GM23338 (cell line): ENCODE results near the gene SMIM45.
A peak's percentile ranks its signal among the peaks of the same experiment; 100 is the strongest.

ENCODE experiments used
- ATAC-seq: fragments of 200-7000 bp; cut with Tn5 transposase; 3 replicates; pipeline ENCODE4 v1.9.1; 2020
- DNase-seq: peaks from one replicate; pipeline ENCODE4 v3.0.0-alpha.2; 2015; ENCODE audit warnings: low spot score
- H2AFZ ChIP-seq: fragments of 200-600 bp; sonication (generic); 2 replicates; pipeline ENCODE4 v1.8.0; 2016; ENCODE audit warnings: antibody characterized with exemption, mild to moderate bottlenecking, moderate library complexity
- H3F3A ChIP-seq: fragments of 200-600 bp; sonication (generic); replicated peaks from 2 replicates; pipeline ENCODE4 v1.8.0; 2017; ENCODE audit warnings: antibody characterized with exemption, mixed run types, low read depth
- H3K27ac ChIP-seq: fragments of 200-600 bp; sonication (generic); 2 replicates; pipeline ENCODE4 v1.6.1; 2016; ENCODE audit warnings: low read depth
- H3K27me3 ChIP-seq: fragments of 200-600 bp; sonication (generic); 2 replicates; pipeline ENCODE4 v1.8.0; 2016; ENCODE audit warnings: mild to moderate bottlenecking, mixed run types, moderate library complexity; ENCODE audit not compliant: insufficient read depth
- H3K36me3 ChIP-seq: fragments of 200-600 bp; sonication (generic); 2 replicates; pipeline ENCODE4 v1.8.0; 2016; ENCODE audit warnings: mild to moderate bottlenecking; ENCODE audit not compliant: insufficient read depth
- H3K4me1 ChIP-seq: fragments of 200-600 bp; sonication (generic); 2 replicates; pipeline ENCODE4 v1.8.0; 2016; ENCODE audit warnings: mild to moderate bottlenecking, moderate library complexity; ENCODE audit not compliant: insufficient read depth
- H3K4me2 ChIP-seq: fragments of 200-600 bp; sonication (generic); 2 replicates; pipeline ENCODE4 v1.7.1; 2017; ENCODE audit warnings: mixed run types
- H3K4me3 ChIP-seq: fragments of 200-600 bp; sonication (generic); 2 replicates; pipeline ENCODE4 v1.6.1; 2016; ENCODE audit warnings: mixed run types
- H3K79me2 ChIP-seq: fragments of 200-600 bp; sonication (generic); replicated peaks from 2 replicates; pipeline ENCODE4 v1.8.0; 2017; ENCODE audit warnings: mild to moderate bottlenecking; ENCODE audit not compliant: insufficient read depth
- H3K9me2 ChIP-seq: fragments of 200-600 bp; sonication (generic); 2 replicates; pipeline ENCODE4 v1.8.0; 2017; ENCODE audit not compliant: insufficient read depth
- H4K20me1 ChIP-seq: fragments of 200-600 bp; sonication (generic); replicated peaks from 2 replicates; pipeline ENCODE4 v1.8.0; 2017; ENCODE audit warnings: mild to moderate bottlenecking; ENCODE audit not compliant: insufficient read depth
- H3K27ac Mint-ChIP-seq: 2 replicates; pipeline ENCODE4 v1.8.0; 2020; ENCODE audit warnings: inconsistent platforms, mild to moderate bottlenecking, moderate library complexity, mixed read lengths
- H3K27me3 Mint-ChIP-seq: 3 replicates; pipeline ENCODE4 v1.8.0; 2022; ENCODE audit warnings: low read depth, mild to moderate bottlenecking, moderate library complexity, mixed read lengths, inconsistent platforms; ENCODE audit not compliant: insufficient read depth, poor library complexity
- H3K36me3 Mint-ChIP-seq: 3 replicates; pipeline ENCODE4 v1.8.0; 2021; ENCODE audit warnings: low read depth, mild to moderate bottlenecking, inconsistent platforms, moderate library complexity, mixed read lengths
- H3K4me1 Mint-ChIP-seq: 3 replicates; pipeline ENCODE4 v1.8.0; 2020; ENCODE audit warnings: mild to moderate bottlenecking, inconsistent platforms, mixed read lengths
- H3K4me3 Mint-ChIP-seq: 3 replicates; pipeline ENCODE4 v1.8.0; 2021; ENCODE audit warnings: moderate library complexity, mild to moderate bottlenecking, inconsistent platforms, mixed read lengths
- H3K9me3 Mint-ChIP-seq: 3 replicates; pipeline ENCODE4 v1.8.0; 2020; ENCODE audit warnings: moderate library complexity, mild to moderate bottlenecking, inconsistent platforms, mixed read lengths
- CREB1 ChIP-seq: fragments of 250-450 bp; sonication (Bioruptor Pico); IDR thresholded peaks from 2 replicates; pipeline ENCODE4 v1.5.0; 2020; ENCODE audit warnings: low read depth, mild to moderate bottlenecking, moderate library complexity
- CTCF ChIP-seq, 2 experiments: fragments of 200-600 bp in 1 of 2; sonication (generic) in 1 of 2; conservative IDR thresholded peaks; 2 replicates each; pipeline versions ENCODE4 v1.5.1 to v1.6.1; 2016 to 2017; ENCODE audit warnings: antibody characterized with exemption in 2 of 2, low read depth in 2 of 2, mild to moderate bottlenecking in 2 of 2, moderate library complexity in 1 of 2
- EZH2phosphoT487 ChIP-seq: fragments of 200-600 bp; sonication (generic); IDR thresholded peaks from one replicate; pipeline ENCODE4 v1.8.1; 2018; ENCODE audit warnings: antibody characterized with exemption; ENCODE audit not compliant: unreplicated experiment
- NANOG ChIP-seq: IDR thresholded peaks from 2 replicates; pipeline ENCODE4 v1.6.1; 2016; ENCODE audit warnings: antibody characterized with exemption, borderline replicate concordance
- POLR2AphosphoS5 ChIP-seq: IDR thresholded peaks from 2 replicates; pipeline ENCODE4 v1.6.1; 2016; ENCODE audit warnings: antibody characterized with exemption, low read depth
- STAT1 ChIP-seq: IDR thresholded peaks from one replicate; pipeline ENCODE4 v1.6.1; 2016; ENCODE audit warnings: antibody characterized with exemption; ENCODE audit not compliant: unreplicated experiment
- ZNF114 ChIP-seq: fragments of 250-450 bp; sonication (Bioruptor Pico); IDR thresholded peaks from 2 replicates; pipeline ENCODE4 v1.5.0; 2020; ENCODE audit warnings: mild to moderate bottlenecking, moderate library complexity
- ZNF331 ChIP-seq: fragments of 250-450 bp; sonication (Bioruptor Pico); IDR thresholded peaks from 2 replicates; pipeline ENCODE4 v1.5.0; 2020; ENCODE audit warnings: low read depth, mild to moderate bottlenecking, moderate library complexity
- TF ChIP-seq, protein P1 (sequence below): IDR thresholded peaks from one replicate; pipeline ENCODE4 v1.6.1; 2018; ENCODE audit warnings: antibody characterized with exemption; ENCODE audit not compliant: unreplicated experiment
- TF ChIP-seq, protein P2 (sequence below): IDR thresholded peaks from 2 replicates; pipeline ENCODE4 v1.6.1; 2016; ENCODE audit warnings: antibody characterized with exemption

Gene SMIM45

DNA sequence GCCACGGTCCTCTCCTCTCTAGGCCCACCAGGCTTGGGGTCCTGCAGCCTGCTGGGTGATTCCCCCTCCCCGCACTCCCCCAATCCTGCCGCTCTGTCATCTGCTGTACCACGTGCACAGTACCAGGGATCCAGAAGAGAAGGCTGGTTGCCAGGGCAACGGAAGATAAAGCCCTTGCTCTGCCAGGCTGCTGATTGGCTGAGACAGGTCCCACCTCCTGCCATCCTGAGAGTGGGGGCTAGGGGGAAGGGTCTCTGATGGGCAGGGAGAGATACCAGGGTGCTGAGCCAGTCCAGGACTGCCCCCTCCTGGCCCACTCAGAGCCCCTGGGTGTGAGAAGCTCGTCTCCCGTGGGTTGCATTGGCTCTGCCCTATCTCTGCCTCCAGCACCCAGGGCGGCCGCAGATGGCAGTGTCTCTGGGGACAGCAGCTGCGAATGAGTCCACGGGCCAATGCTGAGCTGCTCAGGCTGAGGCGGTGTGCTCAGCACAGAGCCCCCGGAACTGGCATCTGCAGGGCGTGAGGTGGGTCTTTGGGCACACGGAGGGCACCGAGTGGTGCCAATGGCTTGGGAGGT lies at the start of gene SMIM45:
Gene SMIM45, plus strand, starts transcription at position 253 of the 577 bp plus-strand sequence.
- H3K27ac Mint-ChIP-seq, result no peak within 1 kb of the TSS
- no peak within 1 kb of the TSS for H3K4me3 ChIP-seq
- H3K27ac ChIP-seq, result no peak within 1 kb of the TSS
- TF ChIP-seq CTCF (conservative IDR thresholded peaks at IDR 0.05; ENCODE audit: low read depth in 2 of 2), result peak; percentile 20 to 47; a peak in 2 of 4 replicates
- TF ChIP-seq NANOG, result no peak
- no peak for TF ChIP-seq ZNF331 (CRISPR knock-in tag)
- TF ChIP-seq, protein P1, sequence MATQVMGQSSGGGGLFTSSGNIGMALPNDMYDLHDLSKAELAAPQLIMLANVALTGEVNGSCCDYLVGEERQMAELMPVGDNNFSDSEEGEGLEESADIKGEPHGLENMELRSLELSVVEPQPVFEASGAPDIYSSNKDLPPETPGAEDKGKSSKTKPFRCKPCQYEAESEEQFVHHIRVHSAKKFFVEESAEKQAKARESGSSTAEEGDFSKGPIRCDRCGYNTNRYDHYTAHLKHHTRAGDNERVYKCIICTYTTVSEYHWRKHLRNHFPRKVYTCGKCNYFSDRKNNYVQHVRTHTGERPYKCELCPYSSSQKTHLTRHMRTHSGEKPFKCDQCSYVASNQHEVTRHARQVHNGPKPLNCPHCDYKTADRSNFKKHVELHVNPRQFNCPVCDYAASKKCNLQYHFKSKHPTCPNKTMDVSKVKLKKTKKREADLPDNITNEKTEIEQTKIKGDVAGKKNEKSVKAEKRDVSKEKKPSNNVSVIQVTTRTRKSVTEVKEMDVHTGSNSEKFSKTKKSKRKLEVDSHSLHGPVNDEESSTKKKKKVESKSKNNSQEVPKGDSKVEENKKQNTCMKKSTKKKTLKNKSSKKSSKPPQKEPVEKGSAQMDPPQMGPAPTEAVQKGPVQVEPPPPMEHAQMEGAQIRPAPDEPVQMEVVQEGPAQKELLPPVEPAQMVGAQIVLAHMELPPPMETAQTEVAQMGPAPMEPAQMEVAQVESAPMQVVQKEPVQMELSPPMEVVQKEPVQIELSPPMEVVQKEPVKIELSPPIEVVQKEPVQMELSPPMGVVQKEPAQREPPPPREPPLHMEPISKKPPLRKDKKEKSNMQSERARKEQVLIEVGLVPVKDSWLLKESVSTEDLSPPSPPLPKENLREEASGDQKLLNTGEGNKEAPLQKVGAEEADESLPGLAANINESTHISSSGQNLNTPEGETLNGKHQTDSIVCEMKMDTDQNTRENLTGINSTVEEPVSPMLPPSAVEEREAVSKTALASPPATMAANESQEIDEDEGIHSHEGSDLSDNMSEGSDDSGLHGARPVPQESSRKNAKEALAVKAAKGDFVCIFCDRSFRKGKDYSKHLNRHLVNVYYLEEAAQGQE, result no peak
- TF ChIP-seq ZNF114 (CRISPR knock-in tag), result no peak
- no peak for TF ChIP-seq POLR2AphosphoS5
- TF ChIP-seq STAT1, result no peak
- H3K27me3 Mint-ChIP-seq, result peaks cover 17% of the 10 kb centered on the region
- no peaks in the 10 kb centered on the region for H3K9me2 ChIP-seq
- no peaks in the 10 kb centered on the region; the same call in 1 of the 2 replicates for H4K20me1 ChIP-seq
- H3K9me3 Mint-ChIP-seq, result no peaks in the 10 kb centered on the region
- H3K27me3 ChIP-seq, result 0 out of 2 replicates have a peak, but pooled peaks cover 3% of the 10 kb centered on the region
- H3K36me3 Mint-ChIP-seq, result no peaks in the 10 kb centered on the region; the same call in 2 of the 3 replicates
- ATAC-seq, result peak; percentile 66
- no peaks in the 10 kb centered on the region for H3K79me2 ChIP-seq
- H3K4me3 Mint-ChIP-seq, result no peak within 1 kb of the TSS
- 0 out of 2 replicates have a peak, but pooled peaks cover 6% of the 10 kb centered on the region for H3F3A ChIP-seq
- DNase-seq, result peak; percentile 87
- H3K36me3 ChIP-seq, result no peaks in the 10 kb centered on the region
- H2AFZ ChIP-seq, result peak within 1 kb of the TSS; percentile 28; the same call in 1 of the 2 replicates
- peak within 1 kb of the TSS; percentile 67 for H3K4me2 ChIP-seq
- H3K4me1 Mint-ChIP-seq, result peaks cover 15% of the 10 kb centered on the region
- H3K4me1 ChIP-seq, result peaks cover 12% of the 10 kb centered on the region

GRCh38 chr22:41902932-41903421 lies 49.0 kb upstream of the SMIM45 start:
- peaks cover 19% of the 10 kb centered on the region for H3K27me3 Mint-ChIP-seq
- DNase-seq (no peak), ATAC-seq (no peak)
- H3K4me1 Mint-ChIP-seq, result no peaks in the 10 kb centered on the region
- Histone ChIP-seq H2AFZ (no peak overlapping the region), H3K4me1 (peaks cover 7% of the 10 kb centered on the region; the same call in 1 of the 2 replicates), H3K79me2 (no peaks in the 10 kb centered on the region), H4K20me1 (peaks cover 12% of the 10 kb centered on the region), H3K9me2 (no peaks in the 10 kb centered on the region), H3K4me2 (no peak overlapping the region), H3K27ac (no peak overlapping the region), H3K36me3 (peaks cover 14% of the 10 kb centered on the region), H3K27me3 (no peaks in the 10 kb centered on the region), H3F3A (peaks cover 3% of the 10 kb centered on the region), H3K4me3 (no peak overlapping the region)
- H3K4me3 Mint-ChIP-seq, result no peak overlapping the region
- H3K9me3 Mint-ChIP-seq, result no peaks in the 10 kb centered on the region
- H3K36me3 Mint-ChIP-seq, result peaks cover 54% of the 10 kb centered on the region
- no peak overlapping the region for H3K27ac Mint-ChIP-seq
- TF ChIP-seq, protein P2, sequence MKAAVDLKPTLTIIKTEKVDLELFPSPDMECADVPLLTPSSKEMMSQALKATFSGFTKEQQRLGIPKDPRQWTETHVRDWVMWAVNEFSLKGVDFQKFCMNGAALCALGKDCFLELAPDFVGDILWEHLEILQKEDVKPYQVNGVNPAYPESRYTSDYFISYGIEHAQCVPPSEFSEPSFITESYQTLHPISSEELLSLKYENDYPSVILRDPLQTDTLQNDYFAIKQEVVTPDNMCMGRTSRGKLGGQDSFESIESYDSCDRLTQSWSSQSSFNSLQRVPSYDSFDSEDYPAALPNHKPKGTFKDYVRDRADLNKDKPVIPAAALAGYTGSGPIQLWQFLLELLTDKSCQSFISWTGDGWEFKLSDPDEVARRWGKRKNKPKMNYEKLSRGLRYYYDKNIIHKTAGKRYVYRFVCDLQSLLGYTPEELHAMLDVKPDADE, result no peak
- TF ChIP-seq CTCF (conservative IDR thresholded peaks at IDR 0.05; ENCODE audit: low read depth in 2 of 2) (no peak), POLR2AphosphoS5 (no peak; the same call in 1 of the 2 replicates), STAT1 (no peak), ZNF331 (CRISPR knock-in tag) (no peak), NANOG (no peak), EZH2phosphoT487 (no peak), CREB1 (CRISPR knock-in tag) (no peak)
- TF ChIP-seq, protein P1, result no peak
